Mesothelial cell of epicardium (in vitro differentiated cells): ENCODE data around the gene MIS18A. TPM values are rescaled to one million over a fixed set of nuclear protein-coding genes. Genes with fewer than 3 reads are reported as not detected.

Source experiments
- DNase-seq, 2 experiments: peaks; one replicate each; pipeline ENCODE4 v3.0.0; 2021; ENCODE audit warnings: low spot score in 2 of 2; ENCODE audit not compliant: unreplicated experiment in 2 of 2
- H3K27ac Mint-ChIP-seq: 2 replicates; pipeline ENCODE4 v1.8.0; 2021; ENCODE audit warnings: mixed read lengths
- H3K27me3 Mint-ChIP-seq: 2 replicates; pipeline ENCODE4 v1.8.0; 2021; ENCODE audit warnings: low read depth, mixed read lengths
- H3K36me3 Mint-ChIP-seq: 2 replicates; pipeline ENCODE4 v1.8.0; 2021; ENCODE audit warnings: mixed read lengths
- H3K4me1 Mint-ChIP-seq: 2 replicates; pipeline ENCODE4 v1.8.0; 2021; ENCODE audit warnings: mixed read lengths
- H3K4me3 Mint-ChIP-seq: 2 replicates; pipeline ENCODE4 v1.8.0; 2021; ENCODE audit warnings: mild to moderate bottlenecking, moderate library complexity, mixed read lengths
- H3K9me3 Mint-ChIP-seq: 2 replicates; pipeline ENCODE4 v1.8.0; 2021; ENCODE audit warnings: mixed read lengths
- CTCF ChIP-seq: fragments of 200-600 bp; sonication (generic); IDR thresholded peaks from one replicate; pipeline ENCODE4 v1.5.0; 2021; ENCODE audit warnings: antibody characterized with exemption; ENCODE audit not compliant: unreplicated experiment
- total RNA-seq: library from RNA; stranded (reverse); gene quantifications from 3 replicates; pipeline ENCODE4 v1.2.1, GENCODE V29; 2021

Gene MIS18A
- total RNA-seq, 1 donor from 2014 or later: 19.0 TPM

- no peak for DNase-seq
- no peaks in the 10 kb centered on the region for H3K9me3 Mint-ChIP-seq
- no peak overlapping the region for H3K4me3 Mint-ChIP-seq
- no peak overlapping the region for H3K27ac Mint-ChIP-seq
- H3K27me3 Mint-ChIP-seq: no peaks in the 10 kb centered on the region
- H3K36me3 Mint-ChIP-seq: peaks cover 14% of the 10 kb centered on the region
- H3K4me1 Mint-ChIP-seq: no peaks in the 10 kb centered on the region
- TF ChIP-seq CTCF: no peak
Observed at GRCh38 chr21:32316361-32317215, 37.7 kb upstream of the MIS18A start.

- Mint-ChIP-seq H3K4me1 (no peaks in the 10 kb centered on the region), H3K27ac (no peak overlapping the region), H3K4me3 (no peak overlapping the region), H3K27me3 (no peaks in the 10 kb centered on the region), H3K36me3 (peaks cover 13% of the 10 kb centered on the region), H3K9me3 (no peaks in the 10 kb centered on the region)
- TF ChIP-seq CTCF: no peak
- no peak for DNase-seq
Observed at GRCh38 chr21:32315511-32316281, 36.8 kb upstream of the MIS18A start.

- Mint-ChIP-seq H3K4me1 (no peaks in the 10 kb centered on the region), H3K36me3 (peaks cover 13% of the 10 kb centered on the region), H3K27me3 (no peaks in the 10 kb centered on the region), H3K27ac (no peak overlapping the region), H3K9me3 (no peaks in the 10 kb centered on the region), H3K4me3 (no peak overlapping the region)
- TF ChIP-seq CTCF: no peak
- DNase-seq: no peak
Observed at GRCh38 chr21:32314806-32315205, 36.0 kb upstream of the MIS18A start.

- no peaks in the 10 kb centered on the region for H3K27me3 Mint-ChIP-seq
- H3K27ac Mint-ChIP-seq: no peak overlapping the region
- TF ChIP-seq CTCF: no peak
- DNase-seq: peak in 1 of 2 experiments; percentile 30
- H3K9me3 Mint-ChIP-seq: no peaks in the 10 kb centered on the region
- H3K4me1 Mint-ChIP-seq: no peaks in the 10 kb centered on the region
- H3K36me3 Mint-ChIP-seq: peaks cover 6% of the 10 kb centered on the region
- no peak overlapping the region for H3K4me3 Mint-ChIP-seq
Observed at GRCh38 chr21:32312976-32313375, 34.1 kb upstream of the MIS18A start.

GRCh38 chr21:32312326-32312725 lies 33.5 kb upstream of the MIS18A start:
- peaks cover 8% of the 10 kb centered on the region for H3K36me3 Mint-ChIP-seq
- H3K27ac Mint-ChIP-seq: no peak overlapping the region
- no peaks in the 10 kb centered on the region for H3K4me1 Mint-ChIP-seq

More at GRCh38 chr21:32312326-32312725, 33.5 kb upstream of the MIS18A start:
- H3K27me3 Mint-ChIP-seq: no peaks in the 10 kb centered on the region
- no peak for TF ChIP-seq CTCF
- DNase-seq: peak in 1 of 2 experiments; percentile 28
- H3K9me3 Mint-ChIP-seq: no peaks in the 10 kb centered on the region
- no peak overlapping the region for H3K4me3 Mint-ChIP-seq
